OCI-LY7 (cell line): Measurements from ENCODE around the gene EMC9. TPM values are rescaled to one million over a fixed set of nuclear protein-coding genes. Genes with fewer than 3 reads are reported as not detected.

Experiments
- BruUV-seq: library from RNA; stranded (reverse); fragments of 400-500 nt; replicated peaks from 2 replicates; lab custom pipeline; 2021; lab: Mats Ljungman, UMichigan
- CTCF ChIA-PET: fragments of 300-600 bp; sonication (Branson Sonifier 250); formaldehyde crosslinking; loops from one replicate; lab custom pipeline; 2022; ENCODE audit warnings: antibody characterized with exemption; ENCODE audit not compliant: unreplicated experiment; lab: Charles Lee
- POLR2A ChIA-PET: fragments of 300-600 bp; sonication (Branson Sonifier 250); formaldehyde crosslinking; loops from one replicate; lab custom pipeline; 2022; ENCODE audit warnings: antibody characterized with exemption; lab: Charles Lee
- DNase-seq: peaks from one replicate; pipeline ENCODE4 v3.0.0-alpha.2; 2015; ENCODE audit warnings: low spot score
- H2AFZ ChIP-seq: fragments of 200-600 bp; sonication (generic), shearing (Covaris generic); 2 replicates; pipeline ENCODE4 v1.6.1; 2014; ENCODE audit warnings: mild to moderate bottlenecking, antibody characterized with exemption, low read length, moderate library complexity
- H3K27ac ChIP-seq: fragments of 200-600 bp; sonication (generic); 2 replicates; pipeline ENCODE4 v1.5.1; 2014; ENCODE audit warnings: mixed run types, low read depth, mild to moderate bottlenecking, moderate library complexity, low read length, inconsistent platforms; ENCODE audit not compliant: poor library complexity, severe bottlenecking
- H3K36me3 ChIP-seq: fragments of 200-600 bp; sonication (generic); 2 replicates; pipeline ENCODE4 v1.6.1; 2014; ENCODE audit warnings: mild to moderate bottlenecking, antibody characterized with exemption, low read length, moderate library complexity, mixed read lengths; ENCODE audit not compliant: insufficient read depth
- H3K4me1 ChIP-seq: fragments of 200-600 bp; sonication (generic); 2 replicates; pipeline ENCODE4 v1.5.1; 2014; ENCODE audit warnings: mild to moderate bottlenecking, low read length; ENCODE audit not compliant: insufficient read depth, poor library complexity, severe bottlenecking
- H3K4me2 ChIP-seq: fragments of 200-600 bp; sonication (generic); 2 replicates; pipeline ENCODE4 v1.6.1; 2014; ENCODE audit warnings: mild to moderate bottlenecking, low read length
- H3K4me3 ChIP-seq: fragments of 200-600 bp; sonication (generic); 2 replicates; pipeline ENCODE4 v1.5.1; 2014; ENCODE audit warnings: mild to moderate bottlenecking, low read depth, low read length; ENCODE audit not compliant: poor library complexity, severe bottlenecking
- H3K79me2 ChIP-seq: fragments of 200-600 bp; sonication (generic); 2 replicates; pipeline ENCODE4 v1.6.1; 2016; ENCODE audit warnings: low read depth, mild to moderate bottlenecking, low read length, moderate library complexity, mixed read lengths; ENCODE audit not compliant: insufficient read depth
- H3K9me2 ChIP-seq: fragments of 200-600 bp; sonication (generic); 2 replicates; pipeline ENCODE4 v1.6.1; 2016; ENCODE audit warnings: mild to moderate bottlenecking, low read length, mixed read lengths; ENCODE audit not compliant: insufficient read depth
- H3K9me3 ChIP-seq: fragments of 200-600 bp; sonication (generic); 2 replicates; pipeline ENCODE4 v1.6.1; 2014; ENCODE audit warnings: mild to moderate bottlenecking, mixed run types, low read length, mixed read lengths
- H4K20me1 ChIP-seq: fragments of 200-600 bp; sonication (generic); 2 replicates; pipeline ENCODE4 v1.6.1; 2014; ENCODE audit warnings: mild to moderate bottlenecking, antibody characterized with exemption, low read length, moderate library complexity, mixed read lengths; ENCODE audit not compliant: insufficient read depth
- EZH2phosphoT487 ChIP-seq: fragments of 200-600 bp; sonication (generic); IDR thresholded peaks from 2 replicates; pipeline ENCODE4 v1.6.1; 2018; ENCODE audit warnings: low read depth, borderline replicate concordance, mild to moderate bottlenecking, mixed run types, antibody characterized with exemption, low read length, moderate library complexity, mixed read lengths
- intact Hi-C: fragments of 100-400 bp; cut with micrococcal nuclease; formaldehyde crosslinking; loops from one replicate; pipeline ENCODE4 v1.10.0; 2022; ENCODE audit not compliant: unreplicated experiment
- total RNA-seq, 2 experiments: library from RNA; depleted of rRNA in 1 of 2; stranded (reverse); fragments of >200 nt in 1 of 2; shearing (Covaris generic) in 1 of 2; gene quantifications; 2 replicates each; pipeline ENCODE4 v1.2.3, GENCODE V29; 2014 to 2022
- TF ChIP-seq, protein P1 (sequence below): fragments of 200-600 bp; sonication (generic); conservative IDR thresholded peaks from 2 replicates; pipeline ENCODE4 v1.5.1; 2014; ENCODE audit warnings: mild to moderate bottlenecking, antibody characterized with exemption, low read length, moderate library complexity, mixed read lengths

EMC9 gene
- total RNA-seq, 2 experiments from 2014 or later, result 72.0 to 74.8 TPM

- no peak overlapping the region for H2AFZ ChIP-seq
- TF ChIP-seq, protein P1, sequence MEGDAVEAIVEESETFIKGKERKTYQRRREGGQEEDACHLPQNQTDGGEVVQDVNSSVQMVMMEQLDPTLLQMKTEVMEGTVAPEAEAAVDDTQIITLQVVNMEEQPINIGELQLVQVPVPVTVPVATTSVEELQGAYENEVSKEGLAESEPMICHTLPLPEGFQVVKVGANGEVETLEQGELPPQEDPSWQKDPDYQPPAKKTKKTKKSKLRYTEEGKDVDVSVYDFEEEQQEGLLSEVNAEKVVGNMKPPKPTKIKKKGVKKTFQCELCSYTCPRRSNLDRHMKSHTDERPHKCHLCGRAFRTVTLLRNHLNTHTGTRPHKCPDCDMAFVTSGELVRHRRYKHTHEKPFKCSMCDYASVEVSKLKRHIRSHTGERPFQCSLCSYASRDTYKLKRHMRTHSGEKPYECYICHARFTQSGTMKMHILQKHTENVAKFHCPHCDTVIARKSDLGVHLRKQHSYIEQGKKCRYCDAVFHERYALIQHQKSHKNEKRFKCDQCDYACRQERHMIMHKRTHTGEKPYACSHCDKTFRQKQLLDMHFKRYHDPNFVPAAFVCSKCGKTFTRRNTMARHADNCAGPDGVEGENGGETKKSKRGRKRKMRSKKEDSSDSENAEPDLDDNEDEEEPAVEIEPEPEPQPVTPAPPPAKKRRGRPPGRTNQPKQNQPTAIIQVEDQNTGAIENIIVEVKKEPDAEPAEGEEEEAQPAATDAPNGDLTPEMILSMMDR, result no peak
- no peak for TF ChIP-seq EZH2phosphoT487
- BruUV-seq, result TSS peak; percentile 70
- peaks cover 42% of the 10 kb centered on the region for H3K4me1 ChIP-seq
- no peaks in the 10 kb centered on the region for H3K9me3 ChIP-seq
- CTCF ChIA-PET, result no interaction called here
- peak overlapping the region; percentile 85 for H3K4me3 ChIP-seq
- 0 out of 2 replicates have a peak, but pooled peaks cover 6% of the 10 kb centered on the region for H4K20me1 ChIP-seq
- no peak for DNase-seq
- H3K9me2 ChIP-seq, result no peaks in the 10 kb centered on the region
- intact Hi-C loops, result no loop called here
- peaks cover 46% of the 10 kb centered on the region for H3K36me3 ChIP-seq
- POLR2A ChIA-PET, result interaction anchor here (2.5 to 4.1 kb wide), 2 partner anchors 24 kb away, joined by 14 to 43 read pairs; partner anchors contain the start of genes DCAF11 and NRL
- no peak overlapping the region for H3K27ac ChIP-seq
- peaks cover 25% of the 10 kb centered on the region for H3K79me2 ChIP-seq
- peak overlapping the region; percentile 89 for H3K4me2 ChIP-seq
Measured at GRCh38 chr14:24139272-24139934, 2.0 kb downstream of the EMC9 start.

DNA sequence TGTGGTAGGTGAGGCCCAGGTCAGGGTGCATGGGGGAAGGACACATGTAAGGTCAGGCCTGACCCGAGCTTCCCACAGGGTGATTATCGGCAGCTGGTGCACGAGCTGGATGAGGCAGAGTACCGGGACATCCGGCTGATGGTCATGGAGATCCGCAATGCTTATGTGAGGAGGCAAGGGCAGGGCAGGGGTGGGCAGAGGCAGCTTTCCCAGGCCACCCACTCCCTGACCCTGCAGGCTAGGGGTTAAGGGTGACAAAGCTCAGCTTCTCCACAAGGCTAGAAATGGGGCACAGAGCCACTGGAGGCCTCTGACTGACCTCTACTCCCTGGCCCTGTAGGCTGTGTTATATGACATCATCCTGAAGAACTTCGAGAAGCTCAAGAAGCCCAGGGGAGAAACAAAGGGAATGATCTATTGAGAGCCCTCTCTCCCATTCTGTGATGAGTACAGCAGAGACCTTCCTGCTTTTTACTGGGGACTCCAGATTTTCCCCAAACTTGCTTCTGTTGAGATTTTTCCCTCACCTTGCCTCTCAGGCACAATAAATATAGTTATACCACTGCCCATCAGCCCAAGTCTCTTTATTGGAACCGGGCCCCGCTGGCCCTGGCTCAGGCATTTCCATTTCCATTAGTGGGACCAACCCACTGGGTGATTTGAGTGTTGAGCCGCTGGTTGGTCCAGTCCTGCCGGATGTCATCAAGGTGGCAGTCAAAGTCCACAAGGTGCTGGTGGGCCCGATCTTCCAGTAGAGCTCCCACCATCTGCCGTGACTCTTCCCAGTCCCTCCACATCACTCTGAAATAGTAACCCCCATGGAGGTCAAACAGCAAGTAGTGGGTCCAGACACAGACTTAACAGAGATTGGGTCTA lies 2.8 kb downstream of the EMC9 start:
- ChIA-PET CTCF (no interaction called here), POLR2A (interaction anchor here (1.1 to 4.1 kb wide), 4 partner anchors 21 to 44 kb away, joined by 3 to 43 read pairs (median 4); partner anchors contain the start of genes DCAF11, NRL and PCK2)
- peak overlapping the region; percentile 85 for H3K4me3 ChIP-seq
- H3K9me3 ChIP-seq, result no peaks in the 10 kb centered on the region
- peak overlapping the region; percentile 89 for H3K4me2 ChIP-seq
- peaks cover 25% of the 10 kb centered on the region for H3K79me2 ChIP-seq
- 0 out of 2 replicates have a peak, but pooled peaks cover 6% of the 10 kb centered on the region for H4K20me1 ChIP-seq
- TF ChIP-seq EZH2phosphoT487, result no peak
- TF ChIP-seq, protein P1, result no peak
- intact Hi-C loops, result no loop called here
- H3K9me2 ChIP-seq, result no peaks in the 10 kb centered on the region
- peaks cover 38% of the 10 kb centered on the region for H3K36me3 ChIP-seq
- H3K27ac ChIP-seq, result no peak overlapping the region
- DNase-seq, result no peak
- peaks cover 42% of the 10 kb centered on the region for H3K4me1 ChIP-seq
- BruUV-seq, result no TSS peak
- no peak overlapping the region for H2AFZ ChIP-seq
